H4 (cell line): Measurements from ENCODE around the gene TUBB8. TPM values are rescaled to one million over a fixed set of nuclear protein-coding genes. Genes with fewer than 3 reads are reported as not detected.
"Not testable (repeated sequence)": the region's sequence is repeated elsewhere in the genome, so short reads cannot be mapped to it uniquely, and the experiment has no call there.

Experiments
- DNase-seq: peaks from one replicate; pipeline ENCODE4 v3.0.0-alpha.2; 2015; ENCODE audit warnings: low spot score
- total RNA-seq: library from RNA; depleted of rRNA; stranded (reverse); fragments of >200 nt; shearing (Covaris generic); gene quantifications from 2 replicates; pipeline ENCODE4 v1.2.3, GENCODE V29; 2014; rRNA removed

The TUBB8 gene
- total RNA-seq, 1 experiment from 2014 or later, result not detected

DNA sequence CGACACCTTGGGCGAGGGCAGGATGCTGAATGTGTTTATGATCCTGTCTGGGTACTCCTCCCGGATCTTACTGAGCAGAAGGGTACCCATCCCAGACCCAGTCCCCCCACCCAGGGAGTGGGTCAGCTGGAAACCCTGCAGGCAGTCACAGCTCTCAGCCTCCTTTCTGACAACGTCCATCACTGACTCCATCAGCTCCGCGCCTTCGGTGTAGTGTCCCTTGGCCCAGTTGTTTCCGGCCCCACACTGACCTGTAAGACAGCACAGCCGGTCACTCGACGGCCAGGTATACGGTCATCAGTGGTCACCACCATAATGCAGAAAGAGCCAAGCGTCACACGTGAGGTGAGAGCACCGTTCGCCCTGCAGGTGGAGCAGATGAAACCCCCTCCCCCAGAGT, 1.2 kb downstream of the TUBB8 start:
- not testable (repeated sequence) for DNase-seq

DNA sequence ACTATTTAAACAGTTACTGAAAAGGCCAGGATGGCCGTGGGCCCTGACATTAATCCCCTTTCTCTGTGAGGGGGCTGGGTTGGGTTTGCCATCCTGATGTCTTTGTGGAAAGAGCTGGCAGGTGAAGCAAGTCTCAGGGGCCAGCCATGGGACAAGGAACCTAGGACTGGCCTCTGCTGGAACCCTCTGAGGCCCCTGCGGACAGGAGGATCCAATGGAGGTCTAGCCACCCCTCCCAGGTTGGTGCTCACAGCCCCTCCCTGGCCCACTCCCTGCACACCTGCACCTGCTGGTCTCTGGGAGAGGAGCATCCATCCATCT, 35.8 kb downstream of the TUBB8 start:
- not testable (repeated sequence) for DNase-seq

DNA sequence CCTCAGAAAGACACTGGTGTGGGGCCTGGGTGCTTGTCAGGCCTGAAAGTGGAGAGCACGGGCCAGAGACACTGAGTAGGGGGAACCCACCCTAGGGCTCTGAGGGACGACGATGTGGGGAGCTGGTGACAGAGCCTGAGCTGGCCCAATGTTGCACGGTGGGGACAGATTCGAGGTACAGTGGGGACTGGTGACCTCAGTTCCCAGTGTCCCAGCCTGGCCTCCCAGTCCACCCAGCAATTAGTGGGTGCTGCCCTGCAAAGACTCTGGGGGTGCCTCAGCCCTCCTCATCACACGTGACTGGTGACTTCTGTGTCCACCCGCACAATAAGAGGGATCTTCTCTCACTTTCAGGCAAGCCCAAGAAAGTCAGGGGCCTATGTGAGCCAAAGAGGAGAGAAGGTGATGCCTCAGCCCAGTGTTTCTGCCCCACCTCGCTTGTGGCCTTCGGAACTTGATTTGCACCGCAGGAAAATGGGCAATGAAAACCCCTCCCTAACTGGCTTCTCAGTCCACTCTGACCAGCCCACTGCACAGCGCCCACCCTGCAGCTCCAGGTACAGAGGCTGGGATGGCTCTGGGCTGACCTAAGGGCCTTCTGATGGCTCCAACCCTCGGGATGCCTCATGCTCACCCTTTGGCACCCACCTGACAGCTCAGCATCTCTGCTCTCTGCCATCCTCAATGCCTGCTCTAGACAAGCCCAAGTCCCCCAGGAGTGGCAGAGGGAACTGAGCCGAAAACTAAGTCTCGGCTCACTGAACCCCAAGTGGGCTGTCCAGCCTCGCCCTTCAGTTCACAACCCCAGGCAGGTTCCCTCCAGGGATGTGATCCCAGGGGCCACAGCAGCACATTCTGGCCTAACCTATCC, 36.4 kb downstream of the TUBB8 start:
- not testable (repeated sequence) for DNase-seq

DNA sequence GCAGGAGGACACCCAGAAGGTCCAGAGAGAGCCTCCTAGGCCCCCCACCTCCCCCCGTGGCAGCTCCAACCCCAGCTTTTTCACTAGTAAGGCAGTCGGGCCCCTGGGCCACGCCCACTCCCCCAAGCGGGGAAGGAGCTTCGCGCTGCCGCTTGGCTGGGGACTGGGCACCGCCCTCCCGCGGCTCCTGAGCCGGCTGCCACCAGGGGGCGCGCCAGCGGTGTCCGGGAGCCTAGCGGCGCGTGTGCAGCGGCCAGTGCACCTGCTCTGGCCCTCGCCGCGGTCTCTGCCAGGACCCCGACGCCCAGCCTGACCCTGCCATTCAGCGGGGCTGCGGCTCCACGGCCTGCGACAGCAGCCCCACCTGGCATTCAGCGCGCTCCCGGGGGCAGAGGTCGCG, 37.8 kb downstream of the TUBB8 start:
- not testable (repeated sequence) for DNase-seq

DNA sequence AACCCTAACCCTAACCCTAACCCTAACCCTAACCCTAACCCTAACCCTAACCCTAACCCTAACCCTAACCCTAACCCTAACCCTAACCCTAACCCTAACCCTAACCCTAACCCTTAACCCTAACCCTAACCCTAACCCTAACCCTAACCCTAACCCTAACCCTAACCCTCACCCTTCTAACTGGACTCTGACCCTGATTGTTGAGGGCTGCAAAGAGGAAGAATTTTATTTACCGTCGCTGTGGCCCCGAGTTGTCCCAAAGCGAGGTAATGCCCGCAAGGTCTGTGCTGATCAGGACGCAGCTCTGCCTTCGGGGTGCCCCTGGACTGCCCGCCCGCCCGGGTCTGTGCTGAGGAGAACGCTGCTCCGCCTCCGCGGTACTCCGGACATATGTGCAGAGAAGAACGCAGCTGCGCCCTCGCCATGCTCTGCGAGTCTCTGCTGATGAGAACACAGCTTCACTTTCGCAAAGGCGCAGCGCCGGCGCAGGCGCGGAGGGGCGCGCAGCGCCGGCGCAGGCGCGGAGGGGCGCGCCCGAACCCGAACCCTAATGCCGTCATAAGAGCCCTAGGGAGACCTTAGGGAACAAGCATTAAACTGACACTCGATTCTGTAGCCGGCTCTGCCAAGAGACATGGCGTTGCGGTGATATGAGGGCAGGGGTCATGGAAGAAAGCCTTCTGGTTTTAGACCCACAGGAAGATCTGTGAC, 38.7 kb downstream of the TUBB8 start:
- DNase-seq, result not testable (repeated sequence)

Other genes with a start within 250 kb of the TUBB8 start
- 26.7 and 31.4 TPM in 2 replicates for gene ZMYND11, start 86.2 kb upstream of the TUBB8 start, total RNA-seq